GM21447 (cell line): Measurements from ENCODE around the gene GDI1.

Source experiments
- ATAC-seq: cut with Tn5 transposase; IDR thresholded peaks from one replicate; pipeline ENCODE4 v1.9.1; 2021; ENCODE audit not compliant: unreplicated experiment

GDI1 gene

GRCh38 chrX:154459832-154460231 lies 22.9 kb downstream of the GDI1 start:
- no peak for ATAC-seq

GRCh38 chrX:154460326-154460725 lies 23.4 kb downstream of the GDI1 start:
- no peak for ATAC-seq

- no peak for ATAC-seq
Measured at GRCh38 chrX:154462396-154462795, 25.4 kb downstream of the GDI1 start.

GRCh38 chrX:154463611-154464220 lies 26.8 kb downstream of the GDI1 start:
- no peak for ATAC-seq

GRCh38 chrX:154464806-154465365 lies 27.9 kb downstream of the GDI1 start:
- ATAC-seq, result no peak

GRCh38 chrX:154465601-154466000 lies 28.6 kb downstream of the GDI1 start:
- no peak for ATAC-seq

GRCh38 chrX:154466036-154466435 lies 29.1 kb downstream of the GDI1 start:
- ATAC-seq, result no peak

GRCh38 chrX:154466907-154467306 lies 30.0 kb downstream of the GDI1 start:
- no peak for ATAC-seq

- ATAC-seq, result no peak
Measured at GRCh38 chrX:154467556-154467955, 30.6 kb downstream of the GDI1 start.

- ATAC-seq, result no peak
Measured at GRCh38 chrX:154468217-154468616, 31.3 kb downstream of the GDI1 start.

GRCh38 chrX:154469114-154469513 lies 32.2 kb downstream of the GDI1 start:
- no peak for ATAC-seq

- no peak for ATAC-seq
Measured at GRCh38 chrX:154469880-154470279, 32.9 kb downstream of the GDI1 start.

- no peak for ATAC-seq
Measured at GRCh38 chrX:154470434-154470833, 33.5 kb downstream of the GDI1 start.

GRCh38 chrX:154470914-154471568 lies 34.1 kb downstream of the GDI1 start:
- ATAC-seq, result no peak

GRCh38 chrX:154471839-154472684 lies 35.1 kb downstream of the GDI1 start:
- ATAC-seq, result no peak

GRCh38 chrX:154472685-154473632 lies 36.0 kb downstream of the GDI1 start:
- no peak for ATAC-seq

GRCh38 chrX:154473683-154474082 lies 36.7 kb downstream of the GDI1 start:
- ATAC-seq, result no peak

GRCh38 chrX:154476821-154477220 lies 39.9 kb downstream of the GDI1 start:
- no peak for ATAC-seq

- ATAC-seq, result no peak
Measured at GRCh38 chrX:154477891-154478477, 41.0 kb downstream of the GDI1 start.
